Endothelial cell of umbilical vein (primary cell): ENCODE results near the gene SRBD1. TPM values are rescaled to one million over a fixed set of nuclear protein-coding genes. Genes with fewer than 3 reads are reported as not detected.

Experiments used
- BruUV-seq: library from RNA; stranded (reverse); fragments of 400-500 nt; replicated peaks from 2 replicates; lab custom pipeline; 2021; lab: Mats Ljungman, UMichigan
- CTCF ChIA-PET: fragments of 300-600, 350-600 bp; sonication (Branson Sonifier 250); formaldehyde crosslinking; loops from one replicate; lab custom pipeline; 2021; ENCODE audit warnings: antibody characterized with exemption, inconsistent platforms; lab: Charles Lee
- POLR2A ChIA-PET: fragments of 300-600, 350-600 bp; sonication (Branson Sonifier 250); formaldehyde crosslinking; loops from one replicate; lab custom pipeline; 2021; ENCODE audit warnings: antibody characterized with exemption, inconsistent platforms; lab: Charles Lee
- DNase-seq: peaks from one replicate; pipeline ENCODE4 v3.0.0-alpha.2; 2011; ENCODE audit warnings: low read depth, low spot score
- FAIRE-seq: peaks from 2 replicates; lab custom pipeline; 2011; peaks lifted over from hg19 to GRCh38; lab: Jason Lieb, UNC
- H2AFZ ChIP-seq: 2 replicates; pipeline ENCODE4 v1.6.0; 2012; ENCODE audit warnings: low read depth, low read length, control low read depth, inconsistent platforms
- H3K27ac ChIP-seq: 2 replicates; pipeline ENCODE4 v1.5.1; 2011; ENCODE audit warnings: low read depth, mild to moderate bottlenecking, control low read depth, low read length, moderate library complexity; ENCODE audit not compliant: insufficient read depth
- H3K27me3 ChIP-seq, 2 experiments: 2 replicates each; pipeline versions ENCODE4 v1.6.0 to v1.6.1; 2011; ENCODE audit warnings: low read length in 2 of 2, mixed read lengths in 1 of 2; ENCODE audit not compliant: control insufficient read depth in 2 of 2, insufficient read depth in 2 of 2
- H3K36me3 ChIP-seq, 2 experiments: 2 replicates in 1 of 2; 3 replicates in 1 of 2; pipeline ENCODE4 v1.5.1; 2011; ENCODE audit warnings: low read length in 2 of 2, mild to moderate bottlenecking in 1 of 2, moderate library complexity in 1 of 2; ENCODE audit not compliant: control insufficient read depth in 2 of 2, insufficient read depth in 2 of 2; ENCODE audit errors: extremely low read depth in 1 of 2
- H3K4me1 ChIP-seq: 3 replicates; pipeline ENCODE4 v1.5.1; 2011; ENCODE audit warnings: mild to moderate bottlenecking, low read length; ENCODE audit not compliant: control insufficient read depth, insufficient read depth; ENCODE audit errors: extremely low read depth
- H3K4me2 ChIP-seq: 2 replicates; pipeline ENCODE4 v1.6.1; 2011; ENCODE audit warnings: low read length, control low read depth, mixed read lengths; ENCODE audit not compliant: insufficient read depth
- H3K4me3 ChIP-seq, 3 experiments: fragments of 200-600 bp in 1 of 3; sonication (generic), shearing (Covaris generic) in 1 of 3; replicated peaks in 1 of 3; 2 replicates each; pipeline ENCODE4 v1.5.1; 2011 to 2016; ENCODE audit warnings: control low read depth in 3 of 3, low read length in 3 of 3, mild to moderate bottlenecking in 2 of 3, inconsistent platforms in 1 of 3, low read depth in 1 of 3, moderate library complexity in 1 of 3; ENCODE audit not compliant: insufficient read depth in 1 of 3
- H3K79me2 ChIP-seq: 2 replicates; pipeline ENCODE4 v1.6.0; 2012; ENCODE audit warnings: low read length, inconsistent platforms; ENCODE audit not compliant: control insufficient read depth, insufficient read depth
- H3K9ac ChIP-seq: replicated peaks from 2 replicates; pipeline ENCODE3; 2011; ENCODE audit warnings: low read length, control low read depth; ENCODE audit not compliant: insufficient read depth; ENCODE audit errors: extremely low read depth
- H3K9me1 ChIP-seq: replicated peaks from 3 replicates; pipeline ENCODE4 v1.6.0; 2011; ENCODE audit warnings: mild to moderate bottlenecking, low read length; ENCODE audit not compliant: control insufficient read depth, insufficient read depth; ENCODE audit errors: extremely low read depth
- H3K9me3 ChIP-seq: replicated peaks from 2 replicates; pipeline ENCODE4 v1.5.1; 2012; ENCODE audit warnings: low read length, inconsistent platforms; ENCODE audit not compliant: control insufficient read depth, insufficient read depth
- H4K20me1 ChIP-seq: replicated peaks from 2 replicates; pipeline ENCODE3; 2011; ENCODE audit warnings: mild to moderate bottlenecking, low read length; ENCODE audit not compliant: control insufficient read depth, insufficient read depth; ENCODE audit errors: extremely low read depth
- EZH2 ChIP-seq: IDR thresholded peaks from 2 replicates; pipeline ENCODE4 v1.6.1; 2012; ENCODE audit warnings: borderline replicate concordance, low read depth, mild to moderate bottlenecking, moderate library complexity, low read length, inconsistent platforms; ENCODE audit not compliant: severe bottlenecking
- FOS ChIP-seq: IDR thresholded peaks from 2 replicates; pipeline ENCODE4 v1.6.1; 2011; ENCODE audit warnings: mild to moderate bottlenecking, low read length, moderate library complexity, borderline replicate concordance; ENCODE audit not compliant: insufficient read depth
- GATA2 ChIP-seq: IDR thresholded peaks from 2 replicates; pipeline ENCODE4 v1.7.0; 2011; ENCODE audit warnings: low read depth, mild to moderate bottlenecking, moderate library complexity, mixed read lengths, low read length; ENCODE audit not compliant: insufficient read length, insufficient read depth
- JUN ChIP-seq: IDR thresholded peaks from 2 replicates; pipeline ENCODE4 v1.6.1; 2011; ENCODE audit warnings: borderline replicate concordance, low read depth; ENCODE audit not compliant: insufficient read length, insufficient read depth
- MYC ChIP-seq: IDR thresholded peaks from one replicate; pipeline ENCODE4 v1.6.1; 2011; ENCODE audit warnings: mild to moderate bottlenecking, low read depth, low read length
- POLR2A ChIP-seq: IDR thresholded peaks from 2 replicates; pipeline ENCODE4 v1.6.1; 2012; ENCODE audit warnings: low read depth, mild to moderate bottlenecking, control low read depth, low read length
- POLR2AphosphoS5 ChIP-seq: IDR thresholded peaks from 2 replicates; pipeline ENCODE4 v1.6.1; 2012; ENCODE audit warnings: low read depth, mild to moderate bottlenecking, control low read depth, low read length, moderate library complexity; ENCODE audit not compliant: insufficient read depth
- dilution Hi-C: fragments of 300-500 bp; cut with MboI; formaldehyde crosslinking; loops from one replicate; pipeline ENCODE4 v1.15.0; 2019; ENCODE audit warnings: low sequenced_read_pairs; ENCODE audit not compliant: extremely low pct_ligation_motif_present
- intact Hi-C: fragments of 100-400 bp; cut with micrococcal nuclease; formaldehyde crosslinking; loops from one replicate; pipeline ENCODE4 v1.10.0; 2022
- polyA plus RNA-seq, 4 experiments: library from polyadenylated mRNA; depleted of rRNA in 3 of 4; stranded (reverse) in 3 of 4; unstranded in 1 of 4; fragments of >200 nt; gene quantifications; 2 replicates each; pipeline versions ENCODE4 v1.2.1 to v1.2.3, GENCODE V29; 2011 to 2012; ENCODE audit warnings: missing spikeins in 1 of 4
- total RNA-seq: library from RNA; stranded (reverse); gene quantifications from 2 replicates; pipeline ENCODE4 v1.2.3, GENCODE V29; 2021
- TF ChIP-seq, protein P1 (sequence below): IDR thresholded peaks from 2 replicates; pipeline ENCODE4 v1.6.1; 2011; ENCODE audit not compliant: insufficient read depth, insufficient read length
- TF ChIP-seq, protein P2 (sequence below), 2 donors: IDR thresholded peaks; 1 replicate in 1 of 2; 2 replicates in 1 of 2; pipeline ENCODE4 v1.5.1; 2011; ENCODE audit warnings: low read length in 2 of 2, mild to moderate bottlenecking in 2 of 2, moderate library complexity in 2 of 2, control low read depth in 1 of 2, inconsistent platforms in 1 of 2, low read depth in 1 of 2; ENCODE audit not compliant: insufficient read depth in 1 of 2; ENCODE audit errors: extremely low read depth in 1 of 2

Gene SRBD1
- total and polyA plus RNA-seq, 2 donors (not counting 3 experiments of a cell fraction or from before 2014, with no cell fraction given), result 3.7 to 12.5 TPM

GRCh38 chr2:45629971-45630370 is 18.9 kb upstream of the SRBD1 start:
- Histone ChIP-seq H4K20me1 (no peaks in the 10 kb centered on the region), H3K9ac (no peak overlapping the region), H3K4me3 (no peak overlapping the region), H3K9me3 (no peaks in the 10 kb centered on the region), H3K27me3 (peaks cover 2% of the 10 kb centered on the region in 2 experiments), H3K9me1 (no peaks in the 10 kb centered on the region), H2AFZ (no peak overlapping the region), H3K4me1 (no peaks in the 10 kb centered on the region), H3K27ac (no peak overlapping the region), H3K4me2 (no peak overlapping the region), H3K79me2 (no peaks in the 10 kb centered on the region), H3K36me3 (no peaks in the 10 kb centered on the region)
- ChIA-PET CTCF (no interaction called here), POLR2A (no interaction called here)
- DNase-seq (no peak), FAIRE-seq (no peak)
- dilution Hi-C loops, result no loop called here
- TF ChIP-seq EZH2 (no peak), JUN (no peak), GATA2 (no peak), FOS (no peak), POLR2AphosphoS5 (no peak), MYC (no peak), POLR2A (no peak)
- TF ChIP-seq, protein P1, sequence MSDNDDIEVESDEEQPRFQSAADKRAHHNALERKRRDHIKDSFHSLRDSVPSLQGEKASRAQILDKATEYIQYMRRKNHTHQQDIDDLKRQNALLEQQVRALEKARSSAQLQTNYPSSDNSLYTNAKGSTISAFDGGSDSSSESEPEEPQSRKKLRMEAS, result no peak
- TF ChIP-seq, protein P2, sequence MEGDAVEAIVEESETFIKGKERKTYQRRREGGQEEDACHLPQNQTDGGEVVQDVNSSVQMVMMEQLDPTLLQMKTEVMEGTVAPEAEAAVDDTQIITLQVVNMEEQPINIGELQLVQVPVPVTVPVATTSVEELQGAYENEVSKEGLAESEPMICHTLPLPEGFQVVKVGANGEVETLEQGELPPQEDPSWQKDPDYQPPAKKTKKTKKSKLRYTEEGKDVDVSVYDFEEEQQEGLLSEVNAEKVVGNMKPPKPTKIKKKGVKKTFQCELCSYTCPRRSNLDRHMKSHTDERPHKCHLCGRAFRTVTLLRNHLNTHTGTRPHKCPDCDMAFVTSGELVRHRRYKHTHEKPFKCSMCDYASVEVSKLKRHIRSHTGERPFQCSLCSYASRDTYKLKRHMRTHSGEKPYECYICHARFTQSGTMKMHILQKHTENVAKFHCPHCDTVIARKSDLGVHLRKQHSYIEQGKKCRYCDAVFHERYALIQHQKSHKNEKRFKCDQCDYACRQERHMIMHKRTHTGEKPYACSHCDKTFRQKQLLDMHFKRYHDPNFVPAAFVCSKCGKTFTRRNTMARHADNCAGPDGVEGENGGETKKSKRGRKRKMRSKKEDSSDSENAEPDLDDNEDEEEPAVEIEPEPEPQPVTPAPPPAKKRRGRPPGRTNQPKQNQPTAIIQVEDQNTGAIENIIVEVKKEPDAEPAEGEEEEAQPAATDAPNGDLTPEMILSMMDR (IDR thresholded peaks at IDR 0.05; ENCODE audit: extremely low read depth in 1 of 2, insufficient read depth in 1 of 2, low read depth in 1 of 2, low read length in 2 of 2), result no peak
- intact Hi-C loops, result no loop called here
- no TSS peak for BruUV-seq
